ENCODE results near the gene EML6. TPM values are rescaled to one million over a fixed set of nuclear protein-coding genes. Genes with fewer than 3 reads are reported as not detected.

EML6 gene
- total RNA-seq, 1 experiment from 2014 or later: 6.6 TPM

DNA sequence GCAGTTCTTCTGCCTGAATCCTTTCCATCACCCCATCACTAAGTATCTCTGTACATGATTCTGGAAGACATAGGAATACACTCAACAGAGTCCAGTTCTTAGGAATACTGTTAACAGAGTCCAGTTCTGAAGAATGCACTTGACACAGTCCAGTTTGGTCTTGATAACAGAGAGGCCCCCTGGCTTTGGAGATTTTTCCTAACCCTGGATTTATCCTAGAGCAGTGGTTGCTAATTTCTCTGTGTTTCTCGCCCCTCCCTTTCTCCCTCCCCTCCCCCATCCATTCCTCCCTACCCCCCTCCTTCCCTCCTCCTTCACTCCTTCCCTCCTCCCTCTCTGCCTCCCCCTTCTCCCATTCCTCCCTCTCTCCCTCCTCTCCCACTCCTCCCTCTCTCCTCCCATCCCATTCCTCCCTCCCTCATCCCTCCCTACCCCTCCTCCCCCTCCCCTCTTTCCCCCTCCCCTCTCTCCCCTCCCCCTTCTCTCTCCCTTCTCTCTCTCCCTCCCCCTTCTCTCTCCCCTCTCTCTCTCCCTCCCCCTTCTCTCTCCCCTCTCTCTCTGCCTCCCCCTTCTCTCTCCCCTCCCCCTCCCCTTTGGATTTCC lies 221.4 kb downstream of the EML6 start:
- no peaks in the 10 kb centered on the region for H3K9me2 ChIP-seq (ENCODE audit: insufficient read depth)
- no peak overlapping the region for H3K4me3 ChIP-seq (replicated peaks in 1 of 2; ENCODE audit: low read depth in 1 of 2, low read length in 2 of 2)
- H3K4me1 ChIP-seq (ENCODE audit: control insufficient read depth in 1 of 2, insufficient read depth in 2 of 2, low read length in 2 of 2): peaks cover 0 to 11% of the 10 kb centered on the region in 2 experiments; a peak in 2 of 4 replicates
- H3K9ac ChIP-seq (ENCODE audit: low read length): no peak overlapping the region
- intact Hi-C loops (cut with micrococcal nuclease): no loop called here
- no TSS peak for BruUV-seq (replicated peaks)
- no peaks in the 10 kb centered on the region for H3K9me3 ChIP-seq (ENCODE audit: control insufficient read depth in 1 of 2, insufficient read depth in 1 of 2, low read depth in 1 of 2, low read length in 2 of 2)
- ATAC-seq: no peak
- POLR2A ChIA-PET: no interaction called here
- H3K27me3 ChIP-seq (ENCODE audit: insufficient read depth, low read length): no peaks in the 10 kb centered on the region
- H3K36me3 ChIP-seq (ENCODE audit: control insufficient read depth in 1 of 2, insufficient read depth in 2 of 2, low read length in 2 of 2): no peaks in the 10 kb centered on the region
- no peak overlapping the region for H3K27ac ChIP-seq (ENCODE audit: low read depth, low read length)
- no peaks in the 10 kb centered on the region for H4K20me1 ChIP-seq (ENCODE audit: insufficient read depth)
- no peaks in the 10 kb centered on the region for H3K79me2 ChIP-seq (ENCODE audit: insufficient read depth, low read length)
- RAD21 ChIA-PET (ENCODE audit: low non-redundant PET in 1 of 2, low total read pairs in 2 of 2, uncharacterized antibody in 2 of 2, unreplicated experiment in 2 of 2): no interaction called here
- CTCF ChIA-PET: interaction anchor here (0.6 kb wide), 1 partner anchor 14 kb away, joined by 4 read pairs; no protein-coding TSS in a partner anchor
- no peak for TF ChIP-seq TCF7L2 (IDR thresholded peaks at IDR 0.05; ENCODE audit: borderline replicate concordance, extremely low read depth, insufficient read depth, insufficient read length)
- TF ChIP-seq, protein P1, sequence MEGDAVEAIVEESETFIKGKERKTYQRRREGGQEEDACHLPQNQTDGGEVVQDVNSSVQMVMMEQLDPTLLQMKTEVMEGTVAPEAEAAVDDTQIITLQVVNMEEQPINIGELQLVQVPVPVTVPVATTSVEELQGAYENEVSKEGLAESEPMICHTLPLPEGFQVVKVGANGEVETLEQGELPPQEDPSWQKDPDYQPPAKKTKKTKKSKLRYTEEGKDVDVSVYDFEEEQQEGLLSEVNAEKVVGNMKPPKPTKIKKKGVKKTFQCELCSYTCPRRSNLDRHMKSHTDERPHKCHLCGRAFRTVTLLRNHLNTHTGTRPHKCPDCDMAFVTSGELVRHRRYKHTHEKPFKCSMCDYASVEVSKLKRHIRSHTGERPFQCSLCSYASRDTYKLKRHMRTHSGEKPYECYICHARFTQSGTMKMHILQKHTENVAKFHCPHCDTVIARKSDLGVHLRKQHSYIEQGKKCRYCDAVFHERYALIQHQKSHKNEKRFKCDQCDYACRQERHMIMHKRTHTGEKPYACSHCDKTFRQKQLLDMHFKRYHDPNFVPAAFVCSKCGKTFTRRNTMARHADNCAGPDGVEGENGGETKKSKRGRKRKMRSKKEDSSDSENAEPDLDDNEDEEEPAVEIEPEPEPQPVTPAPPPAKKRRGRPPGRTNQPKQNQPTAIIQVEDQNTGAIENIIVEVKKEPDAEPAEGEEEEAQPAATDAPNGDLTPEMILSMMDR (IDR thresholded peaks at IDR 0.05 in 2 of 3, conservative IDR thresholded peaks at IDR 0.05 in 1 of 3; ENCODE audit: borderline replicate concordance in 1 of 3, insufficient read depth in 1 of 3, low read depth in 2 of 3, low read length in 2 of 3): no peak
- TF ChIP-seq, protein P2, sequence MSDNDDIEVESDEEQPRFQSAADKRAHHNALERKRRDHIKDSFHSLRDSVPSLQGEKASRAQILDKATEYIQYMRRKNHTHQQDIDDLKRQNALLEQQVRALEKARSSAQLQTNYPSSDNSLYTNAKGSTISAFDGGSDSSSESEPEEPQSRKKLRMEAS (IDR thresholded peaks at IDR 0.05): no peak
- H2AFZ ChIP-seq (ENCODE audit: low read depth, low read length, poor library complexity, severe bottlenecking): no peak overlapping the region
- DNase-seq (ENCODE audit: low read depth, low spot score): no peak
- no peak overlapping the region for H3K4me2 ChIP-seq (ENCODE audit: low read length)

All from HCT116 (cell line).